Inferior parietal cortex (tissue), 1 donor: ENCODE measurements around the gene ADNP2.

ENCODE experiments used
- DNase-seq: peaks from one replicate; pipeline ENCODE4 v3.0.0-alpha.2; 2016; ENCODE audit errors: extremely low spot score

The ADNP2 gene

DNA sequence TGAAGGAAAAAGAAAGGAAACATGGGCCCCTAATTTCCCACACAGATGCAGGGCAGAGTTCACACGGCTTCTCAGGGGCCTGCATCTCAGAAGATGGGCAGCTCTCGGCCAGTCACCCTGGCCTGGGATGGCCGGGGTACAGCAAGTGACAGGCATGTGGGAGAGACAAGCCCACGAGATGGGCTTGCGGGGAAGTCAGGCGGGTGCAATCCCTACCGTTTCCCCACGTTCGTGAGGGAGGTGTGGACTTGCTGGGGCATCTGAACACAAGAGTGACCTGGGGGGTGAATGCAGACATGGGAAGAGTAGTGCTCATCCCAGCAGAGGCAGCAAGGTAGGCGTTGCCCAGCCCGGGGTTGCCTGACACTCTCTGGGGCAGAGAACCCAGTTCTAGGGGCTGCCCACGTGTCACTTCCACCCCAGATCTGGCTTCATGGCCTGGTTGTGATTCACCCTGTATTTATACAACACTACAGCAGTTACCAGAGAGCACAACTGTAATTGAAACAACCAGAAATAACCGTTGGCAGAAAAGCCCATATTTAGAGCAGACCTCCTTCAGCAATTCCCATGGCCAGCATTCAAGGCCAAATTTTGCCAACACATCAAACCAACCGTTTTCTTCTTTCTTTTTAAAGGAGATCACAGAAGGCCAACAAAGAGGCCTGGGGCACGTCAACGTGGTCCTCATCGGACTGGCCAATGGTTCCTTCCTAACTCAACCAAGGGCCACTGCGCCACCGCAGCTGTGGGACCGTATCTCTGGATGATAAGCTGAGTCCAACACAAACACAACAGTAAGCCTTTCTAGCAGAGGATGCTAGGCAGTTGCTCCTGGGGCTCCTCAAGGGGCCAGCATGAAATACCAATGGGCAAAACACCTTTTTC is 79.8 kb downstream of the ADNP2 start:
- no peak for DNase-seq

DNA sequence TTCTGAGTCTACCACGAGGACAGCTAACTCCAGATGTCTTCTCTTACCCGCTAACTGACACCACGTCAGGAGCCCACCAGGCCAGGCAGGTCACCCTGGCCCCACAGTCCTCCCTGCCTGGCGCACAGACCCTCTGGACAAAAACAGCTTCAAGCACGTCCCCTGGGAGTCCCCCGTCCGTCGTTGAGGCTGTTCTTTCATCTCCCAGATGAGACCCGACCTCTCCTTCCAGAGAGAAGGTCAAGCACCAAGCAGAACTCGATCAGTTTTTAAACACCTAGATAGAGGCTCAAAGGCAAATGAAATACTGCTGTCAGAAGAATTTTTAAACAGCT is 80.4 kb downstream of the ADNP2 start:
- no peak for DNase-seq
